Chondrocyte (in vitro differentiated cells): ENCODE data around the gene ANO4. TPM values are rescaled to one million over a fixed set of nuclear protein-coding genes. Genes with fewer than 3 reads are reported as not detected.
"Not testable (repeated sequence)": the region's sequence is repeated elsewhere in the genome, so short reads cannot be mapped to it uniquely, and the experiment has no call there.

Source experiments
- DNase-seq: peaks from one replicate; pipeline ENCODE4 v3.0.0; 2021; ENCODE audit warnings: mixed read lengths, low spot score
- H3K27ac Mint-ChIP-seq: one replicate; pipeline ENCODE4 v1.8.0; 2021; ENCODE audit warnings: mild to moderate bottlenecking, moderate library complexity, mixed read lengths; ENCODE audit not compliant: unreplicated experiment
- H3K27me3 Mint-ChIP-seq: 2 replicates; pipeline ENCODE4 v1.8.0; 2021; ENCODE audit warnings: low read depth, mixed read lengths
- H3K36me3 Mint-ChIP-seq: 2 replicates; pipeline ENCODE4 v1.8.0; 2021; ENCODE audit warnings: low read depth, mixed read lengths
- H3K4me1 Mint-ChIP-seq: 2 replicates; pipeline ENCODE4 v1.8.0; 2021; ENCODE audit warnings: low read depth, mild to moderate bottlenecking, mixed read lengths
- H3K4me3 Mint-ChIP-seq: one replicate; pipeline ENCODE4 v1.8.0; 2021; ENCODE audit warnings: mild to moderate bottlenecking, moderate library complexity, mixed read lengths; ENCODE audit not compliant: unreplicated experiment
- H3K9me3 Mint-ChIP-seq: 2 replicates; pipeline ENCODE4 v1.8.0; 2021; ENCODE audit warnings: low read depth, mixed read lengths
- total RNA-seq: library from RNA; stranded (reverse); gene quantifications from 3 replicates; pipeline ENCODE4 v1.2.1, GENCODE V29; 2021
- TF ChIP-seq, protein P1 (sequence below): fragments of 200-600 bp; sonication (generic); IDR thresholded peaks from 2 replicates; pipeline ENCODE4 v1.5.0; 2021; ENCODE audit warnings: antibody characterized with exemption, mild to moderate bottlenecking, moderate library complexity

The ANO4 gene
- total RNA-seq, 1 donor from 2014 or later: 9.2 TPM

DNA sequence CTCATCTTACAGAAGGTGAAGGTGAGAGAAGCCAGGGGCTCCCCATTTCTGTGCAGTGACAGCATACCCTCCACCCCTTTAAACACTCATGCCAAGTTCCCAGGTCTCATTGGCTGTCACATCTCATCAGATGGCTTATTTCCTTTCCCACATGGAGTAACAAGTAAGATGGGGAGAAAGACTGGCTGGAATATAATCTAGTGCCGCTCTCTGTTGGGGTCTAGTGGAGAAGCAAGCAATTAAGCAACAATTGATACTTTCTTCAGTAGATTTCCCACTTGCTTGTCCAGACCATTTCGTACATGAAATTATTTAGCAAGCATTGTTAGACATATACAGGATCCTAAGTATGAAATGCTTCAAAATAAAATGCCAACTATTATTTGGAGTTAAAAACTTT lies 323.3 kb downstream of the ANO4 start:
- no peaks in the 10 kb centered on the region for H3K36me3 Mint-ChIP-seq
- TF ChIP-seq, protein P1, sequence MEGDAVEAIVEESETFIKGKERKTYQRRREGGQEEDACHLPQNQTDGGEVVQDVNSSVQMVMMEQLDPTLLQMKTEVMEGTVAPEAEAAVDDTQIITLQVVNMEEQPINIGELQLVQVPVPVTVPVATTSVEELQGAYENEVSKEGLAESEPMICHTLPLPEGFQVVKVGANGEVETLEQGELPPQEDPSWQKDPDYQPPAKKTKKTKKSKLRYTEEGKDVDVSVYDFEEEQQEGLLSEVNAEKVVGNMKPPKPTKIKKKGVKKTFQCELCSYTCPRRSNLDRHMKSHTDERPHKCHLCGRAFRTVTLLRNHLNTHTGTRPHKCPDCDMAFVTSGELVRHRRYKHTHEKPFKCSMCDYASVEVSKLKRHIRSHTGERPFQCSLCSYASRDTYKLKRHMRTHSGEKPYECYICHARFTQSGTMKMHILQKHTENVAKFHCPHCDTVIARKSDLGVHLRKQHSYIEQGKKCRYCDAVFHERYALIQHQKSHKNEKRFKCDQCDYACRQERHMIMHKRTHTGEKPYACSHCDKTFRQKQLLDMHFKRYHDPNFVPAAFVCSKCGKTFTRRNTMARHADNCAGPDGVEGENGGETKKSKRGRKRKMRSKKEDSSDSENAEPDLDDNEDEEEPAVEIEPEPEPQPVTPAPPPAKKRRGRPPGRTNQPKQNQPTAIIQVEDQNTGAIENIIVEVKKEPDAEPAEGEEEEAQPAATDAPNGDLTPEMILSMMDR: no peak
- no peak overlapping the region for H3K27ac Mint-ChIP-seq
- no peaks in the 10 kb centered on the region for H3K27me3 Mint-ChIP-seq
- H3K4me3 Mint-ChIP-seq: no peak overlapping the region
- H3K4me1 Mint-ChIP-seq: no peaks in the 10 kb centered on the region
- no peak for DNase-seq
- H3K9me3 Mint-ChIP-seq: peaks cover 13% of the 10 kb centered on the region

DNA sequence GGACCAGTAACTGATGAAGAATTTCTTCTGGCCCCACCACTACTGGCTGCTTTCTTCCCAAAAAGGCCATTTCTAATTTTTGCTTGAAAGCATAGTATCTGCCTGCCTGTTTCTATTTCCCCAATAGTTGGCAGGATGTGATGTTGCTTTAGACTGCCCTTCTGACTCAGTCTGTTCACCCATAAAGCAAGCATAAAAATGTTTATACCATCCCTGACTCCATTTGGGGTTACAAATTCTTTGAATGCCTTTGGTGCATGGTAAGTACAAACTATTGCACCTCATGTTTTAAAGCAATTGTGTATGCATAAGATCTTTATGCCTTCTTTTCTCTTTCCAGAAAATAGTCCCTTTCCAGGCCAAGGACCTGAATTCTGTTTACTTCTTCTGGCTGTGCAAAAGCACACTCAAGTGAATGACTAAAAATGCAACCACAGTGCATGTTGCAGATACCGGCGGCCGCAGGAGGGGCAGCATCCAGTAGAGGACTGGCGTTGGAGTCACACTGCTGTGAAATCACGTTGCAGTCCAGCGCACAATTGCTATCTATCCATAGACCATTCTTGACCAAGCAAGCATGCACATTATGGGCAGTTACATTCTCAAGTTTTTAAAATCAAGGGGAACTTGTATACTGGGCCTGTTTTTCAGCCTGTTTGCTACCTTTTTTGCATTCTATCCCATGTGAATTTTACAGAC lies 333.1 kb downstream of the ANO4 start:
- H3K9me3 Mint-ChIP-seq: peaks cover 8% of the 10 kb centered on the region
- peaks cover 2% of the 10 kb centered on the region for H3K36me3 Mint-ChIP-seq
- no peak overlapping the region for H3K4me3 Mint-ChIP-seq
- H3K4me1 Mint-ChIP-seq: peaks cover 14% of the 10 kb centered on the region
- no peaks in the 10 kb centered on the region for H3K27me3 Mint-ChIP-seq
- H3K27ac Mint-ChIP-seq: peak overlapping the region; percentile 82
- no peak for DNase-seq
- TF ChIP-seq, protein P1: no peak

DNA sequence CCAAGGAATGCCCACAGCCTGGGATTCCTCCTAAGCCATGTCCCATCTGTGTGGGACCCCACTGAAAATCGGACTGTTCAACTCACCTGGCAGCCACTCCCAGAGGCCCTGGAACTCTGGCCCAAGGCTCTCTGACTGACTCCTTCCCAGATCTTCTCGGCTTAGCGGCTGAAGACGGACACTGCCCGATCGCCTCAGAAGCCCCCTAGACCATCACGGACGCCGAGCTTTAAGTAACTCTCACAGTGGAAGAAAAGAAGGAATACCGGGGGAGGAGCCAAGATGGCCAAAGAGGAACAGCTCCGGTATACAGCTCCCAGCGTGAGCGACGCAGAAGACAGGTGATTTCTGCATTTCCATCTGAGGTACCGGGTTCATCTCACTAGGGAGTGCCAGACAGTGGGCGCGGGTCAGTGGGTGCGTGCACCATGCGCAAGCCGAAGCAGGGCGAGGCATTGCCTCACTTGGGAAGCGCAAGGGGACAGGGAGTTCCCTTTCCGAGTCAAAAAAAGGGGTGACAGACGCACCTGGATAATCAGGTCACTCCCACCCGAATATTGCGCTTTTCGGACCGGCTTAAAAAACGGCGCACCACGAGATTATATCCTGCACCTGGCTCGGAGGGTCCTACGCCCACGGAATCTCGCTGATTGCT lies 351.3 kb downstream of the ANO4 start:
- H3K9me3 Mint-ChIP-seq, H3K4me1 Mint-ChIP-seq, H3K27ac Mint-ChIP-seq, DNase-seq, H3K36me3 Mint-ChIP-seq, H3K27me3 Mint-ChIP-seq: not testable (repeated sequence)
- H3K4me3 Mint-ChIP-seq: peak overlapping the region; percentile 59

DNA sequence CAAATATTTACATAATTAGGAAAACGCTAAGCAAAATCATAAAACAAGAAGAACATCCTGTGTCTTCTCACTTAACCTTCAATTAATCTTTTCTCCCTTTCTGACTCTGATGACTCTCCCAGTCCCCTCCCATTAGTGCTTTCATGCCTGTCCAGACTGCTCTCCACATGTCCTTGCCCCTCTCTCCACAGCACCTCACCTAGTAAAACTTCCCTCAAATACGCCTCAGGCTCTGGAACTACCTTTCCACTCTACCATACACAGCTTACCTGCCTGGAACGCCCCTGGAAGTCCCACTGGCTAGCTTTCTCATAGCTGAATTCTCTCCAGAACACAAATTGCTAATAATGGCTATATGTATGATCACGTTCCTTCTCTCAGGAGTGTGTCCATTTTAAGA lies 370.7 kb downstream of the ANO4 start:
- H3K4me1 Mint-ChIP-seq: no peaks in the 10 kb centered on the region
- peaks cover 9% of the 10 kb centered on the region for H3K27me3 Mint-ChIP-seq
- H3K27ac Mint-ChIP-seq: no peak overlapping the region
- no peaks in the 10 kb centered on the region for H3K9me3 Mint-ChIP-seq
- no peak overlapping the region for H3K4me3 Mint-ChIP-seq
- no peaks in the 10 kb centered on the region for H3K36me3 Mint-ChIP-seq
- no peak for DNase-seq
- TF ChIP-seq, protein P1: no peak

DNA sequence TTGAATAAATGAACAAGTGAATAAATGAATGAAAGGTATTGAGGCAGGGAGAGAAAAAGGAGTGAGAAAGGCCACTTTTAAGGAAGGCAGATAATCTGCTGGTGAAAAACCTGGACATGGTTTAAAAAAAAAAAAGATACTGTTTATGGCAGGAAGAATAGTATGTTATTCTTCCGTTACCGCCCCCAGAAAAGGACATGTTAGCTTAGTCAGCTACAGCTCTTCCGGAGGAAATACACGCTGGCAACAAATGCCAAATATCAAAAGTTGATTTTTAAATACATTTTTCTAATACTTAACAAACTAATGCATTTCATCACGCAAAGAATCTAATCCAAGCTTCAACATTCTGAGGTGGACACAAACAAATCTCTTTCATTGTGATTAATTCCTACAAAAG lies 372.3 kb downstream of the ANO4 start:
- Mint-ChIP-seq H3K4me1 (no peaks in the 10 kb centered on the region), H3K27me3 (peaks cover 9% of the 10 kb centered on the region), H3K36me3 (no peaks in the 10 kb centered on the region), H3K9me3 (peaks cover 3% of the 10 kb centered on the region), H3K27ac (no peak overlapping the region), H3K4me3 (no peak overlapping the region)
- TF ChIP-seq, protein P1: no peak
- no peak for DNase-seq

DNA sequence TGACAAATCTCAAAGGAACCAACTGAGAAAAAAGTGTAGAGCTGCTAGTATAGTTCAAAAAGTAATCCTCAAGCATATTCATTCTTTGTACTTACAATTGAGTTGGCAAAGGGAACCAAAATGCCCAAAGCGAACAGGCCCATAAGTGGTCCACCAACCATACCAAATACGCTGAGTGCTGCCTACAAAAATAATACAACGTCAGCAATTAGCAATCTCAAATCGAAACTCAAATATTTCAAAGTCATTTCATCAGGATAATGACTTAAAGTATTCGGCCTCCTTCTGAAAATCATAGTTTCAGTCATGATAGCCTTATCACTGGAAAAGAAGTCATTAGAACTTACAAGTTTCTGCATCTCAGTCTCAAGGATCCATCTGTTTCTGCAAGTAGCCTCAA lies 373.4 kb downstream of the ANO4 start:
- Mint-ChIP-seq H3K27ac (no peak overlapping the region), H3K36me3 (no peaks in the 10 kb centered on the region), H3K4me1 (no peaks in the 10 kb centered on the region), H3K9me3 (peaks cover 3% of the 10 kb centered on the region), H3K27me3 (peaks cover 9% of the 10 kb centered on the region), H3K4me3 (no peak overlapping the region)
- no peak for DNase-seq
- TF ChIP-seq, protein P1: no peak
